Muscle layer of colon (tissue), 2 donors: ENCODE results near the gene CROT.

ENCODE experiments used
- H3K27ac ChIP-seq: one replicate; pipeline ENCODE4 v1.7.0; 2013; ENCODE audit warnings: low read depth, mild to moderate bottlenecking, low read length, moderate library complexity
- H3K27me3 ChIP-seq, 2 donors: one replicate each; pipeline ENCODE4 v1.7.0; 2013; ENCODE audit warnings: low read length in 2 of 2, mild to moderate bottlenecking in 2 of 2; ENCODE audit not compliant: insufficient read depth in 2 of 2, control insufficient read depth in 1 of 2
- H3K36me3 ChIP-seq: one replicate; pipeline ENCODE4 v1.7.0; 2013; ENCODE audit warnings: mild to moderate bottlenecking, low read length; ENCODE audit not compliant: insufficient read depth
- H3K4me1 ChIP-seq: one replicate; pipeline ENCODE4 v1.7.0; 2013; ENCODE audit warnings: mild to moderate bottlenecking, low read length; ENCODE audit not compliant: insufficient read depth
- H3K4me3 ChIP-seq, 2 donors: one replicate each; pipeline ENCODE4 v1.7.0; 2013; ENCODE audit warnings: low read length in 2 of 2, low read depth in 1 of 2, mild to moderate bottlenecking in 1 of 2, moderate library complexity in 1 of 2
- H3K9ac ChIP-seq: one replicate; pipeline ENCODE4 v1.7.0; 2013; ENCODE audit warnings: low read length
- H3K9me3 ChIP-seq: one replicate; pipeline ENCODE4 v1.7.0; 2013; ENCODE audit warnings: mild to moderate bottlenecking, low read length
- donor health status: abdominal sarcoma.
- donor health status: Adenocarcinoma of cecum.

Gene CROT

GRCh38 chr7:87345962-87346371, 503 bp downstream of the CROT start:
- peaks cover 25% of the 10 kb centered on the region for H3K36me3 ChIP-seq
- no peaks in the 10 kb centered on the region for H3K27me3 ChIP-seq
- peak overlapping the region; percentile 85 for H3K27ac ChIP-seq
- no peaks in the 10 kb centered on the region for H3K9me3 ChIP-seq
- H3K9ac ChIP-seq, result peak overlapping the region; percentile 18
- H3K4me1 ChIP-seq, result peaks cover 16% of the 10 kb centered on the region
- H3K4me3 ChIP-seq, result peak overlapping the region; percentile 86 to 90

GRCh38 chr7:87347207-87347606, 1.7 kb downstream of the CROT start:
- H3K4me3 ChIP-seq, result no peak overlapping the region
- no peaks in the 10 kb centered on the region for H3K9me3 ChIP-seq
- peaks cover 16% of the 10 kb centered on the region for H3K4me1 ChIP-seq
- H3K36me3 ChIP-seq, result peaks cover 18% of the 10 kb centered on the region
- H3K27ac ChIP-seq, result no peak overlapping the region
- H3K27me3 ChIP-seq, result no peaks in the 10 kb centered on the region
- H3K9ac ChIP-seq, result no peak overlapping the region

DNA sequence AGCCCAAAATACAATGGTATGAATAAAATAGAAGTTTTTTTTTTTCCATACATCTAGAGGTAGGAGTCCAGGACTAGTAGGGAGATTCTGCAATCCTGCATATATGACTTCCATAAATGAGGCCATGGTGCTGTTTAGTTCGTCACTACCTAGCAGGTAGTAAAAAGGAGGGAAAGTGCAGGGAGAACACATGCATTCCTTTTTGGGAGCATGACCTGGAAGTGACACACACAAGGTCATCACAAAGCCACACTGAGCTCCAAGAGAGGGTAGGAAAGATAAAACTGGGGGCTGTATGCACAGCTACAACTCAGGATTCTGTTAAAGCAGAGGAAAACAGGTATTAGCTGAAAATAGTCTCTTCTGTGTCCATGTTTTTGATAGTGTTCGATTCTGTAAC, 2.2 kb downstream of the CROT start:
- Histone ChIP-seq H3K27me3 (no peaks in the 10 kb centered on the region), H3K9me3 (no peaks in the 10 kb centered on the region), H3K36me3 (peaks cover 18% of the 10 kb centered on the region), H3K9ac (no peak overlapping the region), H3K27ac (no peak overlapping the region), H3K4me3 (no peak overlapping the region), H3K4me1 (peaks cover 16% of the 10 kb centered on the region)

DNA sequence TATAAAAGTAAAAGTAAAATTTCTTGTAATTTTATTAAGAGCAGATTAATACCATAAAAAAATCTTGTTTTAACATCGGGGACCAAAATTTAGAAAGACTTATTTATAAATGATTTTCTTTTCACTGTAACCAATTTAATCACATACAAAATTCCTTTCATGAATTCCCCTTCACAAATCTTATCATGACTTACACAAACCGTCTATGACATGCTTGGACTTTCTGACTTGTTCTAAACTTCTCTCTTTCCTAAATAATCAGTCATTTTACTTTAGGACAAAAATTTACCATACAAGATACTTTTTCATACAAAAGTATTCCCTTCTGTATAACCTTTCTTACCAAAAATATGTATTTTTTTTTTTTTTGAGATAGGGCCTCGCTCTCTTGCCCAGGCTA, 9.3 kb downstream of the CROT start:
- no peaks in the 10 kb centered on the region for H3K9me3 ChIP-seq
- H3K27me3 ChIP-seq, result no peaks in the 10 kb centered on the region
- no peak overlapping the region for H3K9ac ChIP-seq
- no peak overlapping the region for H3K27ac ChIP-seq
- H3K4me1 ChIP-seq, result no peaks in the 10 kb centered on the region
- H3K36me3 ChIP-seq, result peaks cover 15% of the 10 kb centered on the region
- H3K4me3 ChIP-seq, result no peak overlapping the region

GRCh38 chr7:87356448-87356847, 11.0 kb downstream of the CROT start:
- H3K4me3 ChIP-seq, result no peak overlapping the region
- H3K36me3 ChIP-seq, result peaks cover 4% of the 10 kb centered on the region
- H3K9ac ChIP-seq, result no peak overlapping the region
- H3K9me3 ChIP-seq, result no peaks in the 10 kb centered on the region
- no peak overlapping the region for H3K27ac ChIP-seq
- H3K4me1 ChIP-seq, result no peaks in the 10 kb centered on the region
- no peaks in the 10 kb centered on the region for H3K27me3 ChIP-seq

- Histone ChIP-seq H3K9ac (no peak overlapping the region), H3K27me3 (no peaks in the 10 kb centered on the region), H3K4me1 (no peaks in the 10 kb centered on the region), H3K4me3 (no peak overlapping the region), H3K9me3 (no peaks in the 10 kb centered on the region), H3K27ac (no peak overlapping the region), H3K36me3 (peaks cover 7% of the 10 kb centered on the region)
Observed at GRCh38 chr7:87359366-87359765, 13.9 kb downstream of the CROT start.

- Histone ChIP-seq H3K27me3 (no peaks in the 10 kb centered on the region), H3K27ac (no peak overlapping the region), H3K36me3 (peaks cover 4% of the 10 kb centered on the region), H3K9ac (no peak overlapping the region), H3K9me3 (no peaks in the 10 kb centered on the region), H3K4me1 (no peaks in the 10 kb centered on the region), H3K4me3 (no peak overlapping the region)
Observed at GRCh38 chr7:87361320-87361719, 15.9 kb downstream of the CROT start.

GRCh38 chr7:87363342-87363741, 17.9 kb downstream of the CROT start:
- no peaks in the 10 kb centered on the region for H3K27me3 ChIP-seq
- H3K4me1 ChIP-seq, result no peaks in the 10 kb centered on the region
- no peak overlapping the region for H3K4me3 ChIP-seq
- H3K36me3 ChIP-seq, result peaks cover 4% of the 10 kb centered on the region
- no peak overlapping the region for H3K27ac ChIP-seq
- H3K9me3 ChIP-seq, result no peaks in the 10 kb centered on the region
- no peak overlapping the region for H3K9ac ChIP-seq

DNA sequence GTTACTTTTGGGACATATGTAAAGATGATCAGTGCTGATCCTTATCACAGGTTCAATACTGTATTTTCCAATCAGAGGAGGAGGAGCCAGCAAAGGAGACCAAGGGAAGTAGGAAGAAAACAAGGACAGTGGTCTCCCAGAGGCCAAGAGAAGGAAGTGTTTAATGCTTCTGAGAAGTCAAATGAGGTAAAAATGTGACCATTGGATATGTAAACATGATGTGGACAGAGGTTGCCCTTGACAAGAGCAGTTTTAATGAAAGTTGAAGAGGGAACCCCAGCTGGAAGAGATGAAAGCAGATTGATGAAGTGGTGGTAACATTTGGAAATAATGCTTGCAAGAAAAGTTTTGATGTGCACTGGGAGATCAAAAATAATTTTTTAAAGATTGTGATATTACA, 18.8 kb downstream of the CROT start:
- no peaks in the 10 kb centered on the region for H3K9me3 ChIP-seq

GRCh38 chr7:87369216-87369615, 23.8 kb downstream of the CROT start:
- Histone ChIP-seq H3K4me1 (no peaks in the 10 kb centered on the region), H3K4me3 (no peak overlapping the region), H3K27ac (no peak overlapping the region), H3K36me3 (no peaks in the 10 kb centered on the region), H3K27me3 (no peaks in the 10 kb centered on the region), H3K9ac (no peak overlapping the region), H3K9me3 (no peaks in the 10 kb centered on the region)

More for the DNA sequence above, 18.8 kb downstream of the CROT start:
- Histone ChIP-seq H3K4me1 (no peaks in the 10 kb centered on the region), H3K36me3 (peaks cover 4% of the 10 kb centered on the region), H3K27ac (no peak overlapping the region), H3K27me3 (no peaks in the 10 kb centered on the region), H3K4me3 (no peak overlapping the region), H3K9ac (no peak overlapping the region)

DNA sequence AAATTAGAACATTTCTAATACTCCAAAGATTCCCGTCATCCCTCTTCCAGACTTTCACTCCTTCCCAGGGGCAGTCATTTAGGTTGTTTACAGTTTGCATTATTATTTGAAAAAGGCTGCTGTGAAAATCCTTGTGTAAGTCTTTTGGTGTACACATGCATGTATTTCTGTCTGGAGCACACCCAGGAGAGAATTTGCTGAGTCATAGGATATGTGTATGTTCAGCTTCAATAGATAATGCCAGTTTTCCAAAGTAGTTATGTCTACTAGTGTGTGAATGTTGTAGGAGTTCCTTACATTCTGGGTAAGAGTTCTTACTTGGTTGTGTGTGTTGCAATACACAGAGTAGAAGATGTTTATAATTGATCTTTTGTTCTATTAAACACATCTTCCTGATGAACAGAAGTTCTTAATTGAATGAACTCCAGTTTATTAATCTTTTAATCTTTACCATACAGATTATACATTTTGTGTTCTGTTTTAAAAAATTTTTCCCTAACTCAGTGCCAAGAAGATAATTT, 25.3 kb downstream of the CROT start:
- Histone ChIP-seq H3K27ac (no peak overlapping the region), H3K9ac (no peak overlapping the region), H3K4me1 (no peaks in the 10 kb centered on the region), H3K9me3 (no peaks in the 10 kb centered on the region), H3K4me3 (no peak overlapping the region), H3K27me3 (no peaks in the 10 kb centered on the region), H3K36me3 (no peaks in the 10 kb centered on the region)

- no peaks in the 10 kb centered on the region for H3K36me3 ChIP-seq
- H3K9me3 ChIP-seq, result no peaks in the 10 kb centered on the region
- H3K27me3 ChIP-seq, result no peaks in the 10 kb centered on the region
- no peak overlapping the region for H3K9ac ChIP-seq
- H3K27ac ChIP-seq, result no peak overlapping the region
- H3K4me3 ChIP-seq, result no peak overlapping the region
- H3K4me1 ChIP-seq, result no peaks in the 10 kb centered on the region
Observed at GRCh38 chr7:87375662-87376435, 30.4 kb downstream of the CROT start.
